HG02884 (cell line): ENCODE measurements around the gene ARHGEF16.

Experiments
- ATAC-seq: cut with Tn5 transposase; IDR thresholded peaks from one replicate; pipeline ENCODE4 v1.9.1; 2021; ENCODE audit warnings: mild to moderate bottlenecking, moderate library complexity; ENCODE audit not compliant: unreplicated experiment

Gene ARHGEF16

DNA sequence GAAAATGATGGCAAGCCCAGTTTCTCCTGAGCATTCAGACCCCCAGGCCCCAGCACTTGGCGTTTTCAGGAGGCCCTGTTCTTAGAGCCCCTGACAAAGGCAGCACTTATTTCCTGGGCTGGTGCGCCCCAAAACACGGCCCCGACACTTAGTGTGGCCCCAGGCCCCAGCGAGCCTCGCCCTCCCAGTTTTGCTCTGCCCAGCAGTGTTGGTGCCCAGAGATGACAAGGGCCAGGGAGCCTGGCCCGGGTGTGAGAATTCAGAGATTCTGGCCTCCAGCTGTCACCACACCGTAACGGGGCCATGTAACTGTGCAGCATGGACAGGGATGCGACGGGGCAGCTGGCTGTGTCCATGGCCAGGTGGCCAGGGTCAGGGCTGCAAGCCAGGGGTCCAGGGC, 18.0 kb upstream of the ARHGEF16 start:
- ATAC-seq = no peak

DNA sequence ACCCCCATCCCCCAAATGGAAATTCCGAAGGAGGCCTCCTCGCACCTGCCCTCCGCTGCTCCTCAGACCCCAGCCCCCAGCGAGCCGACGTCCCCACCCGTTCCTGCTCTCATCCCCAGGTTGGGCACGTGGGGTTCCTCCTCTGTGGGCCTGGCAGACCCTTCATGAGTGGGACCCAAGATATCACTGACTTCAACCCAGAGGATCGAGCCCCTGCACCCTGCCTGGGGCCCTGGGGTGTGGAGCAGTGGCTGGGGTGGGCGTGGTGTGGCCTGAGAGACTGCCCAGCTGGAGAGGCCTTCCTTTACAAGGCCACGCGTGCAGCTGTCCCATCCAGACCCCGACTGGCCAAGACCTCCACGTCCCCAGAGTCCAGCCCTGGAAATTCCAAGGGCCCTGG, 17.6 kb upstream of the ARHGEF16 start:
- ATAC-seq = no peak

DNA sequence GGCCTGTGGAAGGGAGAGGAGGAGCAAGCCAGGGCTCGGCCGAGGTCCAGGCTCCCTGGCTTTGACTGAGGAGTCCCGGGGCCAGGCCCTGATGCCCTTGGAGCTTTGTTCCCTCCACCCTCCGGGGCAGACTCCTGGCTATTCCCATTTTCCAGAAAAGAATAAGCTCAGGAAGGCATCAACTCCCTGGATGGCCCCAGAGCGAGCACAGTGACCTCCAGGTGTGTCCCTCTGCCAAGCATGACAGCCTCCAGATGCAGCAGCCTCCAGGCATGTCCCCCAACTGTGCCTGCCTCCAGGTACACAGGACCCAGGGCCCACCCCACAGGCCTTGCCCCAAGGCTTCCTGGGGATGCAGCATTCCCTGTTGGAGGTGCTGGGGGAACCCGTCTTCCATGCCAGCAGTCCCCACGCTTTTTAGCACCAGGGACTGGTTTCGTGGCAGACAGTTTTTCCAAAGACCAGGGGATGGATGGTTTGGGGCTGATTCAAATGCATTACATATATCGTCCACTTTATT, 15.7 kb upstream of the ARHGEF16 start:
- no peak for ATAC-seq

DNA sequence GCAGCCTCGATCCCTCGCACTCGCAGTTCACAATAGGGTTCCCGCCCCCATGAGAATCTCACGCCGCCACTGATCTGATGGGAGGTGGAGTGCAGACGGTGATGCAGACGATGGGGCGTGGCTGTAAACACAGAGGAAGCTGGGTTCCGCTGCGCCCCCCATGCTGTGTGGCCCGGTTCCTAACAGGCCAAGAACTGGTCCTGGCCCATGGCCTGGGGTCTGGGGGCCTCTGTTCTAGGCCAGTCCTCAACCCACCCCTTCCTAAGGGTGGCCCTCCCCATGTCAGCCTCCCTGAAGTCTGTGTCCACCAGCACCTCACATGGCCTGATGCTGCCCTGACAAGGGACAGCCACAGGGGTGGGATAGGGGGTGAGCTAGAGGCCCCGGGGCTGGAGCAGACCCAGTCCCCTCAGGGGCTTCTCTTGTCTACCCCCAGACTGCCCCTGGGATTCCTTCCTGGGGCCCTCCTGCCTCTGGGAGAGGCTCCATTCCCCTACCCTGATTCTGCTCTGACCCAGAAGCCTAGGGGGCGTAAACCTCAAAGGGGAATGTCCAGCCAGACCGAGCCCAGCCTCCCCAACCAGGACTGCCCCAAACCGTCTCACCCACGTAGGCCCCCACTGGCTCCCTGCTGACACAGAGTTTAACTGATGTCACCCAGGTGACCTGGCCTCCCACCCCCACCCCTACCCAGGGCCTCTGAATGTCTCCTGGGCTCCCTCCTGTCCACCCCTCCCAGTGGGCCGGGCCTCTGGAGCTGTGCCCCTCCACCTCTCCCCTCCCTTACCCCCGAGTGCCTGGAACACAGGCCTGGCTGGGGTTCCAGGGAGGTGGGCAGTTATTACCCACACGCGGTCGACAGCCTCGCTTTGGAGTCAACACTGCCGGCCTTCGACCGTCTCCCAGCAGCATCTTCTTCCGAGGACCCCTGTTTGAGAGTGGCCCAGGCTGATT, 14.8 kb upstream of the ARHGEF16 start:
- no peak for ATAC-seq

- ATAC-seq = no peak
Measured at GRCh38 chr1:3440300-3440681, 14.2 kb upstream of the ARHGEF16 start.

DNA sequence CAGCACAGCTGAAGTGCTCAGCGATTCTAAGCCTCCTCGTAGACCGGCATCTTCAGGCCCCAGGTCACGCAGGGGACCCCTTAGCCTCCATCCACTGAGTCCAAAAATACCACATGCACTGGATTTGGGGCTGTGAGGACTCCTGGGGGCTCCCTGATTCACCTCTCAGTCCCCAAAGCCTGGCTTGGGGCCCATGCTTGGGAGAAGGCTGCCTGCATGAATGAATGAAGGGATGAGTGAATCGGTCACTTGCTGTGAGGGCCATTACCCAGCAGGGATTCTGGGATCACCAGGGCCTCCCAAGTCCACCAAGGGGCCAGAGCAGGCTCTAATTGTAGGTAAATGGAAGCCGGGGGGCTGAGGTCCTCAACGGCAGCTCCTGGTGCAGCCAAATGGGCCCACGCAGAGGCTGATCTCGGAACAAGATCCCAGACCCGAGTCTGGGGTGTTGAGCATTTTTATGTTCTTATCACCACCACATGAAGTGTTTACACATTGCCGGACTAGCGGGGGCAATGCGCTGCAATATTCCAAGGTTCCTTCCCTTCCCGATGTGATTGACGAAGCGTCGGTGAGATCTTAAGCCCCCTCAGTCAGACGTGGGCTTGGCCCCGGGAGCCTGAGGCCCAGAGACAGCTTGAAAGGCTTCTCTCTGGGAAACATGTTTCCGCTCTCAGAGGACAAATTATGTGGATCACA, 13.6 kb upstream of the ARHGEF16 start:
- no peak for ATAC-seq

DNA sequence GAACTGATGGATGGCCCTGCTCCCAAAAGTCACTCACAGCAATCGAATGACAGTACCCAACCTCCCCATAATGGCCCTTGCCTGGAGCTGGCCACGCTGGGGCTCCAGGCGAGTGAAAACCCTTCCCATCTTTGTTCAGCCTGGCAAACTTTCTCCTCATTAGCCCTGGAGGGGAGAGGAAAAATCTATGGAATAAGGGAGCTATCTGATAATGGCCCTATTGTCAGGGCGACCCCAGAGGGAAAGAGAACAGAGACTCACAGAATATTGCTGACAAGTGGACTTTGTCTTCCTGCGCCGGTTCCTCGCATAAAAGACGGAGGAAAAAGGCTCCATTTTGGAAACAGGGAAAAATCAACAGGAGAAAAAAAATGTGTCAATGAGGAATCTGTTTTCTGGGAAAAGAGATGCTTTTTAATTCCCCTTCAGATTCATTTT, 13.0 kb upstream of the ARHGEF16 start:
- no peak for ATAC-seq

DNA sequence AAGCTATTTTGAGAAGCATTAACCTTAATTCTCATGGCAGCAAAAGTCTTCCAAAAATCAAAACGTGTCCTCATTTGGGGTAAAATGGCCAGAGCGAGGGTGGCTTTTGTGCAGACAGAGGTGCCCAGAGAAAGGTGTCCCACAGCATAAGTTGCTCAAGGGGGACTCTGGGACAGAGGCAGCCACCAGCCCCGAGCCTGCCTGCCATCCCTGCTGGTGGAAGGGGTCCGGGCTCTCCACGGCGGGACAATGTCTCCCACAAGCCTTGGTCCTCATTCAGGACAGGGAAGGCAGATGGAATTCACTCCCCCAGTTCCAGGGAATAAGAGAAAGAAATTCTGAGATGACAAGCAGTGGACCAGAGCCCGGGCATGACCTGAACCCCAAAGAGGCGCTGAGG, 12.6 kb upstream of the ARHGEF16 start:
- no peak for ATAC-seq

- no peak for ATAC-seq
Measured at GRCh38 chr1:3442331-3442730, 12.1 kb upstream of the ARHGEF16 start.

- ATAC-seq = no peak
Measured at GRCh38 chr1:3442901-3443300, 11.6 kb upstream of the ARHGEF16 start.

- ATAC-seq = no peak
Measured at GRCh38 chr1:3443807-3444206, 10.7 kb upstream of the ARHGEF16 start.

DNA sequence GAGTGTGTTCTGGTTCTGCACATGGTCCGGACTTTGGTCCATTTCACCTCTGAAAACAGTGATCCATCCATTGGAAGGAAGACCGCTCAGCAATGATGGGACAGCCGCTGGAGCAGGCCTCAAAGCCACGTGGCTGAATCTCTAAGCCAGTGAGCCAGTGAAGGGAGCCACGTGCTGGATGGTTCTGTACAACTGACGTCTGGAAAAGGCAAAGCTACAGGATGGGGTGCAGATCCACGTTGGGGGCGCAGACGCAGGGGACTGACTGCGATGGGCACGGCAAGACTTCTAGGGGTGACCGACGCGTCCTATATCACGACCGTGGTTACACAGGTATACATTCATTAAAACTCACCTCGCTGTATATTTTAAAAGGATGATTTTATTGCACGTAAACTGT, 10.2 kb upstream of the ARHGEF16 start:
- no peak for ATAC-seq

GRCh38 chr1:3444736-3445135, 9.7 kb upstream of the ARHGEF16 start:
- no peak for ATAC-seq

GRCh38 chr1:3450202-3450863, 4.1 kb upstream of the ARHGEF16 start:
- ATAC-seq = no peak

GRCh38 chr1:3450983-3451382, 3.5 kb upstream of the ARHGEF16 start:
- no peak for ATAC-seq

GRCh38 chr1:3451994-3452865, 2.2 kb upstream of the ARHGEF16 start:
- ATAC-seq = no peak

- no peak for ATAC-seq
Measured at GRCh38 chr1:3452866-3453175, 1.6 kb upstream of the ARHGEF16 start.

GRCh38 chr1:3453203-3453761, 1.2 kb upstream of the ARHGEF16 start:
- no peak for ATAC-seq

DNA sequence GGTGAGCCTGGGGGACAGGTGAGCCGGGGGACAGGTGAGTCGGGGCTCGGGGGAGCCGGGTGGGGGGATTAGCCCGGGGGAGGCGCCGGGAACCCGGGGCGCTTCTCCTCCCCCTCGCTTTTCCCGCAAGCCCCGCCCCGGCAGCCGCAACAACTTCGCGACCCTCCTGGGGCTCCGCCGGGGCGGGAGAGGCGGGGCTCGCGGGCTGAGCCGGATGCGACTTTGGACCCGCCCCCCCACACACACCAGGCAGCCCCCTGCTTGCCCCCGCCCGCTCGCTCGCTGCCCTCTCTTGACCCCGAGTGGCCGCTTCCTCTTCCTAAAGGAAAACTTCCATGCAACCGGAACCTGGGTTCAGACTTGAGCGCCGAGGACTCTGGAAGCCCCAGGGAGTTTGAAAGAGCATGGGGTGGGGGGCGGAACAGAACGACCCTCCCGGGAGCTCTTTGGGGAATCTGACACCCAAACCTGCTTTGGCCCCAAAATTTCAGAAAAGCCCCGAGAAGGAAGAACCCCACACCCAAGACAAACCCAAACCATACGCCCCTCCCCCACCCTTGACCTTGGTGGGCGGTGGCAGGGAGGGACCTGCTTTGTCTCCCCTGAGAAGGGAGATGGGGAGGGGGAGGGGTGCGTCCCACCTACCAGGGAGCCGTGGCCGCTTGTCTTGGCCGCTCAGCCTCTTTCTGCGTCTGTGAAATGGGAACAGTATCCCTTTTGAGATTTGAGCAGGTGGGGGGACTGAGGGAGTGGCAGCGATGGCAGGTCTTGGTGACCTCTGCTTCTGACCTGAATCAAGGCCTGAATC, 550 bp downstream of the ARHGEF16 start:
- no peak for ATAC-seq
